Caco-2 (cell line): Measurements from ENCODE around the gene KIAA0825. TPM values are rescaled to one million over a fixed set of nuclear protein-coding genes. Genes with fewer than 3 reads are reported as not detected.

ENCODE experiments used
- BruUV-seq: library from RNA; stranded (reverse); fragments of 400-500 nt; replicated peaks from 2 replicates; lab custom pipeline; 2021; lab: Mats Ljungman, UMichigan
- CTCF ChIA-PET: fragments of 300-600 bp; sonication (Branson Sonifier 250); formaldehyde crosslinking; loops from one replicate; lab custom pipeline; 2022; ENCODE audit warnings: antibody characterized with exemption; lab: Charles Lee
- POLR2A ChIA-PET: fragments of 300-600 bp; sonication (Branson Sonifier 250); formaldehyde crosslinking; loops from one replicate; lab custom pipeline; 2022; ENCODE audit warnings: antibody characterized with exemption; lab: Charles Lee
- DNase-seq, 2 experiments: peaks; one replicate each; pipeline versions ENCODE4 v3.0.0 to v3.0.0-alpha.2; 2020 to 2022
- H3K27me3 ChIP-seq: replicated peaks from 2 replicates; pipeline ENCODE4 v1.6.0; 2011; ENCODE audit warnings: low read length; ENCODE audit not compliant: control insufficient read depth, insufficient read depth
- H3K36me3 ChIP-seq: 2 replicates; pipeline ENCODE4 v1.5.1; 2011; ENCODE audit warnings: low read length; ENCODE audit not compliant: control insufficient read depth, insufficient read depth
- H3K4me1 ChIP-seq: fragments of 250-450 bp; sonication (Bioruptor Pico); 2 replicates; pipeline ENCODE4 v1.5.1; 2020; ENCODE audit warnings: mild to moderate bottlenecking
- H3K4me3 ChIP-seq: 2 replicates; pipeline ENCODE4 v1.5.1; 2011; ENCODE audit warnings: low read depth, mild to moderate bottlenecking, control low read depth, low read length
- H3K9me3 ChIP-seq: fragments of 250-450 bp; sonication (Bioruptor Pico); 2 replicates; pipeline ENCODE4 v1.5.1; 2020; ENCODE audit warnings: mild to moderate bottlenecking, moderate library complexity
- H3K27ac Mint-ChIP-seq: one replicate; pipeline ENCODE4 v1.8.0; 2022; ENCODE audit warnings: mixed read lengths; ENCODE audit not compliant: unreplicated experiment
- H3K27me3 Mint-ChIP-seq: one replicate; pipeline ENCODE4 v1.8.0; 2022; ENCODE audit warnings: mixed read lengths; ENCODE audit not compliant: insufficient read depth, unreplicated experiment
- H3K36me3 Mint-ChIP-seq: one replicate; pipeline ENCODE4 v1.8.0; 2022; ENCODE audit warnings: mild to moderate bottlenecking, mixed read lengths; ENCODE audit not compliant: insufficient read depth, unreplicated experiment
- H3K4me1 Mint-ChIP-seq: one replicate; pipeline ENCODE4 v1.8.0; 2022; ENCODE audit warnings: low read depth, mixed read lengths; ENCODE audit not compliant: unreplicated experiment
- H3K4me3 Mint-ChIP-seq: one replicate; pipeline ENCODE4 v1.8.0; 2022; ENCODE audit warnings: mild to moderate bottlenecking, moderate library complexity, mixed read lengths; ENCODE audit not compliant: unreplicated experiment
- H3K9me3 Mint-ChIP-seq: one replicate; pipeline ENCODE4 v1.8.0; 2022; ENCODE audit warnings: mixed read lengths; ENCODE audit not compliant: unreplicated experiment
- CTCF ChIP-seq, 2 experiments: fragments of 200-600 bp in 1 of 2; IDR thresholded peaks; 1 replicate in 1 of 2; 2 replicates in 1 of 2; pipeline versions ENCODE4 v1.5.1 to v1.8.0; 2011 to 2022; ENCODE audit warnings: antibody characterized with exemption in 1 of 2, control low read depth in 1 of 2, inconsistent platforms in 1 of 2, low read depth in 1 of 2, low read length in 1 of 2, mild to moderate bottlenecking in 1 of 2, moderate library complexity in 1 of 2; ENCODE audit not compliant: insufficient read depth in 1 of 2, severe bottlenecking in 1 of 2, unreplicated experiment in 1 of 2
- intact Hi-C: fragments of 100-400 bp; cut with micrococcal nuclease; formaldehyde crosslinking; loops from one replicate; pipeline ENCODE4 v1.10.0; 2022; ENCODE audit not compliant: unreplicated experiment
- total RNA-seq: library from RNA; stranded (reverse); gene quantifications from 2 replicates; pipeline ENCODE4 v1.2.3, GENCODE V29; 2022

Gene KIAA0825
- total RNA-seq, 1 experiment from 2014 or later: 0.50 TPM

GRCh38 chr5:94467346-94467953, 151.0 kb downstream of the KIAA0825 start:
- H3K27me3 ChIP-seq: no peaks in the 10 kb centered on the region
- intact Hi-C loops: no loop called here
- TF ChIP-seq CTCF (IDR thresholded peaks at IDR 0.05; ENCODE audit: insufficient read depth in 1 of 2, low read depth in 1 of 2, low read length in 1 of 2, severe bottlenecking in 1 of 2, unreplicated experiment in 1 of 2): no peak
- DNase-seq: no peak
- no peaks in the 10 kb centered on the region for H3K27me3 Mint-ChIP-seq
- no peaks in the 10 kb centered on the region for H3K4me1 ChIP-seq
- BruUV-seq: no TSS peak
- no peak overlapping the region for H3K4me3 Mint-ChIP-seq
- no peaks in the 10 kb centered on the region for H3K9me3 ChIP-seq
- ChIA-PET POLR2A (interaction anchor here (0.5 kb wide), 1 partner anchor 491 kb away, joined by 3 read pairs; no protein-coding TSS in a partner anchor), CTCF (no interaction called here)
- no peaks in the 10 kb centered on the region for H3K36me3 Mint-ChIP-seq
- H3K36me3 ChIP-seq: no peaks in the 10 kb centered on the region
- H3K4me1 Mint-ChIP-seq: no peaks in the 10 kb centered on the region
- no peaks in the 10 kb centered on the region for H3K9me3 Mint-ChIP-seq
- no peak overlapping the region for H3K4me3 ChIP-seq
- no peak overlapping the region for H3K27ac Mint-ChIP-seq

- POLR2A ChIA-PET: no interaction called here
- H3K4me1 Mint-ChIP-seq: no peaks in the 10 kb centered on the region
Observed at GRCh38 chr5:94463739-94464138, 154.7 kb downstream of the KIAA0825 start.

GRCh38 chr5:94461131-94461530, 157.3 kb downstream of the KIAA0825 start:
- H3K9me3 Mint-ChIP-seq: no peaks in the 10 kb centered on the region
- H3K27me3 Mint-ChIP-seq: no peaks in the 10 kb centered on the region
- H3K4me1 ChIP-seq: no peaks in the 10 kb centered on the region
- no peak for TF ChIP-seq CTCF (IDR thresholded peaks at IDR 0.05; ENCODE audit: insufficient read depth in 1 of 2, low read depth in 1 of 2, low read length in 1 of 2, severe bottlenecking in 1 of 2, unreplicated experiment in 1 of 2)
- BruUV-seq: no TSS peak
- intact Hi-C loops: no loop called here
- H3K4me3 Mint-ChIP-seq: no peak overlapping the region
- H3K9me3 ChIP-seq: no peaks in the 10 kb centered on the region
- H3K4me3 ChIP-seq: no peak overlapping the region
- DNase-seq: no peak
- CTCF ChIA-PET: no interaction called here
- H3K36me3 ChIP-seq: no peaks in the 10 kb centered on the region
- H3K27ac Mint-ChIP-seq: no peak overlapping the region
- H3K4me1 Mint-ChIP-seq: no peaks in the 10 kb centered on the region
- POLR2A ChIA-PET: no interaction called here
- no peaks in the 10 kb centered on the region for H3K27me3 ChIP-seq
- H3K36me3 Mint-ChIP-seq: no peaks in the 10 kb centered on the region

More at GRCh38 chr5:94463739-94464138, 154.7 kb downstream of the KIAA0825 start:
- no peak for TF ChIP-seq CTCF (IDR thresholded peaks at IDR 0.05; ENCODE audit: insufficient read depth in 1 of 2, low read depth in 1 of 2, low read length in 1 of 2, severe bottlenecking in 1 of 2, unreplicated experiment in 1 of 2)
- Histone ChIP-seq H3K4me3 (no peak overlapping the region), H3K27me3 (no peaks in the 10 kb centered on the region), H3K36me3 (no peaks in the 10 kb centered on the region), H3K9me3 (no peaks in the 10 kb centered on the region), H3K4me1 (no peaks in the 10 kb centered on the region)
- intact Hi-C loops: no loop called here
- H3K4me3 Mint-ChIP-seq: no peak overlapping the region
- no peaks in the 10 kb centered on the region for H3K9me3 Mint-ChIP-seq
- H3K27ac Mint-ChIP-seq: no peak overlapping the region
- no peaks in the 10 kb centered on the region for H3K36me3 Mint-ChIP-seq
- CTCF ChIA-PET: no interaction called here
- DNase-seq: no peak
- H3K27me3 Mint-ChIP-seq: no peaks in the 10 kb centered on the region
- no TSS peak for BruUV-seq
